HCT116 (cell line): ENCODE measurements around the gene AZIN2. TPM values are rescaled to one million over a fixed set of nuclear protein-coding genes. Genes with fewer than 3 reads are reported as not detected.

ENCODE experiments used
- ATAC-seq: fragments of 200-7000 bp; cut with Tn5 transposase; 2 replicates; pipeline ENCODE4 v1.9.1; 2020; ENCODE audit warnings: mild to moderate bottlenecking, moderate library complexity
- BruUV-seq: library from RNA; stranded (reverse); fragments of 400-500 nt; replicated peaks from 2 replicates; lab custom pipeline; 2021; lab: Mats Ljungman, UMichigan
- CTCF ChIA-PET: fragments of 300-600 bp; sonication (Branson Sonifier 250); formaldehyde crosslinking; loops from one replicate; lab custom pipeline; 2021; ENCODE audit warnings: antibody characterized with exemption; lab: Charles Lee
- POLR2A ChIA-PET: fragments of 300-600, 350-600 bp; sonication (Branson Sonifier 250); formaldehyde crosslinking; loops from one replicate; lab custom pipeline; 2021; ENCODE audit warnings: antibody characterized with exemption; lab: Charles Lee
- RAD21 ChIA-PET, 2 experiments: fragments of 300-600 bp; sonication (Branson Sonifier 250); formaldehyde crosslinking; loops; one replicate each; lab custom pipeline; 2023; ENCODE audit warnings: low total read pairs in 2 of 2; ENCODE audit not compliant: uncharacterized antibody in 2 of 2, unreplicated experiment in 2 of 2, low non-redundant PET in 1 of 2; lab: Charles Lee
- DNase-seq: peaks from one replicate; pipeline ENCODE4 v3.0.0-alpha.2; 2010; ENCODE audit warnings: low read depth, low spot score
- H2AFZ ChIP-seq: fragments of 200-600 bp; shearing (Covaris generic), sonication (generic); 2 replicates; pipeline ENCODE4 v1.6.1; 2017; ENCODE audit warnings: low read depth, mixed run types, mixed read lengths, antibody characterized with exemption, low read length; ENCODE audit not compliant: poor library complexity, severe bottlenecking
- H3K27ac ChIP-seq: 2 replicates; pipeline ENCODE4 v1.5.1; 2012; ENCODE audit warnings: low read depth, low read length
- H3K27me3 ChIP-seq: fragments of 200-600 bp; sonication (generic); 2 replicates; pipeline ENCODE4 v1.6.1; 2016; ENCODE audit warnings: mixed run types, low read length, mixed read lengths; ENCODE audit not compliant: insufficient read depth
- H3K36me3 ChIP-seq, 2 experiments: fragments of 200-500 bp in 1 of 2; fragments of 200-600 bp in 1 of 2; sonication (Bioruptor generic) in 1 of 2; sonication (generic) in 1 of 2; 2 replicates each; pipeline versions ENCODE4 v1.5.1 to v1.6.1; 2014 to 2016; ENCODE audit warnings: low read length in 2 of 2, inconsistent platforms in 1 of 2, mixed read lengths in 1 of 2, mixed run types in 1 of 2; ENCODE audit not compliant: insufficient read depth in 2 of 2, control insufficient read depth in 1 of 2
- H3K4me1 ChIP-seq, 2 experiments: fragments of 200-600 bp in 1 of 2; sonication (generic) in 1 of 2; 2 replicates each; pipeline versions ENCODE4 v1.5.1 to v1.6.1; 2012 to 2017; ENCODE audit warnings: low read length in 2 of 2, inconsistent platforms in 1 of 2, mild to moderate bottlenecking in 1 of 2, mixed read lengths in 1 of 2, mixed run types in 1 of 2, moderate library complexity in 1 of 2; ENCODE audit not compliant: insufficient read depth in 2 of 2, control insufficient read depth in 1 of 2
- H3K4me2 ChIP-seq: fragments of 200-600 bp; sonication (generic); 2 replicates; pipeline ENCODE4 v1.6.1; 2017; ENCODE audit warnings: mixed run types, low read length, mixed read lengths
- H3K4me3 ChIP-seq, 2 experiments: fragments of 200-600 bp in 1 of 2; sonication (generic) in 1 of 2; replicated peaks in 1 of 2; 2 replicates each; pipeline ENCODE4 v1.5.1; 2011 to 2016; ENCODE audit warnings: low read length in 2 of 2, control low read depth in 1 of 2, low read depth in 1 of 2, mild to moderate bottlenecking in 1 of 2, mixed read lengths in 1 of 2, mixed run types in 1 of 2
- H3K79me2 ChIP-seq: fragments of 200-600 bp; sonication (generic); 2 replicates; pipeline ENCODE4 v1.6.1; 2017; ENCODE audit warnings: mild to moderate bottlenecking, mixed run types, low read length, moderate library complexity, mixed read lengths; ENCODE audit not compliant: insufficient read depth
- H3K9ac ChIP-seq: fragments of 200-600 bp; sonication (generic); 2 replicates; pipeline ENCODE4 v1.6.1; 2016; ENCODE audit warnings: low read length, mixed read lengths
- H3K9me2 ChIP-seq: fragments of 200-600 bp; sonication (generic), shearing (Covaris generic); 2 replicates; pipeline ENCODE4 v1.6.1; 2017; ENCODE audit warnings: mixed run types, mild to moderate bottlenecking, moderate library complexity; ENCODE audit not compliant: insufficient read depth
- H3K9me3 ChIP-seq, 2 experiments: fragments of 200-500 bp in 1 of 2; fragments of 200-600 bp in 1 of 2; sonication (Bioruptor generic) in 1 of 2; sonication (generic) in 1 of 2; 2 replicates each; pipeline ENCODE4 v1.6.1; 2014 to 2017; ENCODE audit warnings: low read length in 2 of 2, mixed read lengths in 2 of 2, inconsistent platforms in 1 of 2, low read depth in 1 of 2, mild to moderate bottlenecking in 1 of 2, mixed run types in 1 of 2, moderate library complexity in 1 of 2; ENCODE audit not compliant: control insufficient read depth in 1 of 2, insufficient read depth in 1 of 2
- H4K20me1 ChIP-seq: fragments of 200-600 bp; sonication (generic), shearing (Covaris generic); 2 replicates; pipeline ENCODE4 v1.6.1; 2017; ENCODE audit warnings: mixed run types, mild to moderate bottlenecking, moderate library complexity; ENCODE audit not compliant: insufficient read depth
- ATF3 ChIP-seq: IDR thresholded peaks from 2 replicates; pipeline ENCODE4 v1.6.1; 2012
- EZH2 ChIP-seq: fragments of 200-600 bp; sonication (generic); IDR thresholded peaks from 2 replicates; pipeline ENCODE4 v1.6.1; 2017; ENCODE audit warnings: antibody characterized with exemption, mixed run types
- FOSL1 ChIP-seq: IDR thresholded peaks from 2 replicates; pipeline ENCODE4 v1.6.1; 2012; ENCODE audit warnings: low read depth
- SRF ChIP-seq: IDR thresholded peaks from 2 replicates; pipeline ENCODE4 v1.6.1; 2012; ENCODE audit warnings: low read depth
- ZBTB33 ChIP-seq: IDR thresholded peaks from 2 replicates; pipeline ENCODE4 v1.6.1; 2011; ENCODE audit warnings: mild to moderate bottlenecking, low read length, moderate library complexity; ENCODE audit not compliant: insufficient replicate concordance; ENCODE audit errors: extremely low read depth
- ZFX ChIP-seq: fragments of 450-650 bp; IDR thresholded peaks from 2 replicates; pipeline ENCODE4 v1.6.1; 2017
- intact Hi-C: fragments of 100-400 bp; cut with micrococcal nuclease; formaldehyde crosslinking; loops from 2 replicates; pipeline ENCODE4 v1.10.0; 2022
- total RNA-seq: library from RNA; stranded (reverse); gene quantifications from one replicate; pipeline ENCODE4 v1.2.1, GENCODE V29; 2021; ENCODE audit not compliant: unreplicated experiment
- TF ChIP-seq, protein P1 (sequence below): IDR thresholded peaks from 2 replicates; pipeline ENCODE4 v1.6.1; 2012; ENCODE audit warnings: low read depth

Gene AZIN2
- total RNA-seq, 1 experiment from 2014 or later = 7.8 TPM

- H3K36me3 ChIP-seq = no peaks in the 10 kb centered on the region
- H3K9me2 ChIP-seq = no peaks in the 10 kb centered on the region
- DNase-seq (no peak), ATAC-seq (no peak)
- H3K4me2 ChIP-seq = no peak overlapping the region
- H3K27ac ChIP-seq = no peak overlapping the region
- ChIA-PET POLR2A (no interaction called here), RAD21 (no interaction called here), CTCF (no interaction called here)
- intact Hi-C loops = no loop called here
- H2AFZ ChIP-seq = no peak overlapping the region
- no TSS peak for BruUV-seq
- H3K79me2 ChIP-seq = no peaks in the 10 kb centered on the region
- H3K4me3 ChIP-seq = no peak overlapping the region
- no peaks in the 10 kb centered on the region for H3K27me3 ChIP-seq
- H3K9ac ChIP-seq = no peak overlapping the region
- no peaks in the 10 kb centered on the region for H4K20me1 ChIP-seq
- peaks cover 0 to 5% of the 10 kb centered on the region in 2 experiments; a peak in 1 of 4 replicates for H3K4me1 ChIP-seq
- TF ChIP-seq SRF (no peak), FOSL1 (no peak), EZH2 (no peak)
- no peaks in the 10 kb centered on the region for H3K9me3 ChIP-seq
Observed at GRCh38 chr1:33163621-33164519, 82.9 kb downstream of the AZIN2 start.

DNA sequence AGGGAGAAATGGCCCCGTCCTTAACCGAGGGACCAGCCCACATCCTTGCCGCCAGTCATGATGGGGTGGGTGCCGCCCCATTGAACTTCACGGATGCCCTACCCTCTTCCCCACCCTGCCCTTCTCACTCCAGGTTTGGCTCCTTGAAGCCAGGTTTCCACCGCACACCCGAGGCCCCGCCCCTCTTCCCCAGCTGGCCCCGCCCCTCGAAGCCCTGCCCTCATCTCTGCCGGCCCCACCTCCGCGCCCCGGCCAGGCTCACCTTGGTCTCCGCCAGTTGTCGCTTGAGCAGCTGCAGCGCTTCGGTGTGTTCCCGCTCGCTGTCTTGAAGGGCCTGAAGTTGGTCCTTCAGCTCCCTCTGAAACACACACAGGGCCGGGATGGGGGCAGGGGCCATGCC lies 84.3 kb downstream of the AZIN2 start:
- no peak overlapping the region for H3K4me2 ChIP-seq
- no peaks in the 10 kb centered on the region for H3K9me2 ChIP-seq
- H4K20me1 ChIP-seq = no peaks in the 10 kb centered on the region
- peak; percentile 82 for ATAC-seq
- no peak for DNase-seq
- no peak overlapping the region for H3K9ac ChIP-seq
- ChIA-PET RAD21 (no interaction called here), CTCF (no interaction called here)
- H3K79me2 ChIP-seq = no peaks in the 10 kb centered on the region
- no peaks in the 10 kb centered on the region for H3K27me3 ChIP-seq
- no peaks in the 10 kb centered on the region for H3K36me3 ChIP-seq
- no peak for TF ChIP-seq ZBTB33
- no peak for TF ChIP-seq ZFX
- no peak for TF ChIP-seq ATF3
- TF ChIP-seq, protein P1, sequence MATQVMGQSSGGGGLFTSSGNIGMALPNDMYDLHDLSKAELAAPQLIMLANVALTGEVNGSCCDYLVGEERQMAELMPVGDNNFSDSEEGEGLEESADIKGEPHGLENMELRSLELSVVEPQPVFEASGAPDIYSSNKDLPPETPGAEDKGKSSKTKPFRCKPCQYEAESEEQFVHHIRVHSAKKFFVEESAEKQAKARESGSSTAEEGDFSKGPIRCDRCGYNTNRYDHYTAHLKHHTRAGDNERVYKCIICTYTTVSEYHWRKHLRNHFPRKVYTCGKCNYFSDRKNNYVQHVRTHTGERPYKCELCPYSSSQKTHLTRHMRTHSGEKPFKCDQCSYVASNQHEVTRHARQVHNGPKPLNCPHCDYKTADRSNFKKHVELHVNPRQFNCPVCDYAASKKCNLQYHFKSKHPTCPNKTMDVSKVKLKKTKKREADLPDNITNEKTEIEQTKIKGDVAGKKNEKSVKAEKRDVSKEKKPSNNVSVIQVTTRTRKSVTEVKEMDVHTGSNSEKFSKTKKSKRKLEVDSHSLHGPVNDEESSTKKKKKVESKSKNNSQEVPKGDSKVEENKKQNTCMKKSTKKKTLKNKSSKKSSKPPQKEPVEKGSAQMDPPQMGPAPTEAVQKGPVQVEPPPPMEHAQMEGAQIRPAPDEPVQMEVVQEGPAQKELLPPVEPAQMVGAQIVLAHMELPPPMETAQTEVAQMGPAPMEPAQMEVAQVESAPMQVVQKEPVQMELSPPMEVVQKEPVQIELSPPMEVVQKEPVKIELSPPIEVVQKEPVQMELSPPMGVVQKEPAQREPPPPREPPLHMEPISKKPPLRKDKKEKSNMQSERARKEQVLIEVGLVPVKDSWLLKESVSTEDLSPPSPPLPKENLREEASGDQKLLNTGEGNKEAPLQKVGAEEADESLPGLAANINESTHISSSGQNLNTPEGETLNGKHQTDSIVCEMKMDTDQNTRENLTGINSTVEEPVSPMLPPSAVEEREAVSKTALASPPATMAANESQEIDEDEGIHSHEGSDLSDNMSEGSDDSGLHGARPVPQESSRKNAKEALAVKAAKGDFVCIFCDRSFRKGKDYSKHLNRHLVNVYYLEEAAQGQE = no peak
- TF ChIP-seq, all 23 proteins: peak for 0
- POLR2A ChIA-PET = no interaction called here
- intact Hi-C loops = no loop called here
- no TSS peak for BruUV-seq
- H2AFZ ChIP-seq = no peak overlapping the region
- no peak overlapping the region for H3K4me3 ChIP-seq
- H3K27ac ChIP-seq = no peak overlapping the region
- H3K9me3 ChIP-seq = no peaks in the 10 kb centered on the region
- peaks cover 0 to 6% of the 10 kb centered on the region in 2 experiments; a peak in 1 of 4 replicates for H3K4me1 ChIP-seq
